T-helper 2 cell treated with Interferon-gamma antibody and Interleukin-4, amounts not matched to agents 5 μg/mL and 100 μg/mL, for 36 hours (primary cell): ENCODE measurements around the gene CFAP20.

Source experiments
- DNase-seq: peaks from one replicate; pipeline ENCODE4 v3.0.0; 2021; ENCODE audit warnings: low spot score
- H3K27ac Mint-ChIP-seq: one replicate; pipeline ENCODE4 v1.8.0; 2021; ENCODE audit warnings: mild to moderate bottlenecking, mixed read lengths
- H3K27me3 Mint-ChIP-seq: one replicate; pipeline ENCODE4 v1.8.0; 2021; ENCODE audit warnings: low read depth, mixed read lengths
- H3K36me3 Mint-ChIP-seq: one replicate; pipeline ENCODE4 v1.8.0; 2021; ENCODE audit warnings: low read depth, mixed read lengths
- H3K4me1 Mint-ChIP-seq: one replicate; pipeline ENCODE4 v1.8.0; 2021; ENCODE audit warnings: low read depth, mixed read lengths
- H3K4me3 Mint-ChIP-seq: one replicate; pipeline ENCODE4 v1.8.0; 2022; ENCODE audit warnings: mild to moderate bottlenecking, moderate library complexity, mixed read lengths
- H3K9me3 Mint-ChIP-seq: one replicate; pipeline ENCODE4 v1.8.0; 2021; ENCODE audit warnings: mixed read lengths

CFAP20 gene

DNA sequence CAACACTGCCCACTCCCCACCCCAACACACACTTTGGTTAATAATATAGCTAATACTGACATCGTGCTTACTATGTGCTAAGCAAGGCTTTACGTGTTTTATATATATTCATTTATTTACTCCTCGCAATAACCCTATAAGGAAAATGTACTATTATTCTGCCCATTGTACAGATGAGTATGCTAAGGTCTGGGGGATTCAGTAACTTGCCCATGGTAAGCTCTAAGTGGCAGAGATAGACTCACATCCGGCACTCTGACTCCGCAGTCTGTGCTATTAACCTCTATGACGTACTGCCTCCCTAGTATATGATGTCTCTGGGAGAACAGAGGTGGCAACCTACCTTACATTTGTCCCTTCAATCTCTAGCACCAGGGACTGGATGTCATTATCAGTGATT is 12.7 kb downstream of the CFAP20 start:
- DNase-seq = no peak
- no peaks in the 10 kb centered on the region for H3K9me3 Mint-ChIP-seq
- no peak overlapping the region for H3K27ac Mint-ChIP-seq
- H3K36me3 Mint-ChIP-seq = peaks cover 22% of the 10 kb centered on the region
- H3K4me3 Mint-ChIP-seq = no peak overlapping the region
- H3K27me3 Mint-ChIP-seq = no peaks in the 10 kb centered on the region
- H3K4me1 Mint-ChIP-seq = peaks cover 9% of the 10 kb centered on the region

DNA sequence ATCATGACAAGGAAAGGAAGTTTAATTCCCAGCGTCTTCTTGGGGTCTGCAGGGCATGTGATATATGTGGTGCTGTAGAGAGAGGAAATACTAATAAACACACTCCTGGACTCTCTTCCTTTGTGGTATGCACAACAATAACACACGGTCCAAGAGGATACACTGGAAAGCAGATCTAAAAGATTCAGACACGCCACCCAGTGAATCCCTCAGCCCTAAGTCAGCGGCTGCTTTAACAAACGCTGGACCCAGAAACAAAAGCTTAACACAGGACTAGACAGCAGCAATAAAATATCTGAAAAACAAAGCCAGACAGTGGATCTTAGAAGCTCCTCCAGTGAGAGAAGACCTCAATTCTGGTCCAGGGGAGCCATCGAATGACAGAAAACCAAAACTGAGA is 13.1 kb downstream of the CFAP20 start:
- H3K27me3 Mint-ChIP-seq = no peaks in the 10 kb centered on the region

DNA sequence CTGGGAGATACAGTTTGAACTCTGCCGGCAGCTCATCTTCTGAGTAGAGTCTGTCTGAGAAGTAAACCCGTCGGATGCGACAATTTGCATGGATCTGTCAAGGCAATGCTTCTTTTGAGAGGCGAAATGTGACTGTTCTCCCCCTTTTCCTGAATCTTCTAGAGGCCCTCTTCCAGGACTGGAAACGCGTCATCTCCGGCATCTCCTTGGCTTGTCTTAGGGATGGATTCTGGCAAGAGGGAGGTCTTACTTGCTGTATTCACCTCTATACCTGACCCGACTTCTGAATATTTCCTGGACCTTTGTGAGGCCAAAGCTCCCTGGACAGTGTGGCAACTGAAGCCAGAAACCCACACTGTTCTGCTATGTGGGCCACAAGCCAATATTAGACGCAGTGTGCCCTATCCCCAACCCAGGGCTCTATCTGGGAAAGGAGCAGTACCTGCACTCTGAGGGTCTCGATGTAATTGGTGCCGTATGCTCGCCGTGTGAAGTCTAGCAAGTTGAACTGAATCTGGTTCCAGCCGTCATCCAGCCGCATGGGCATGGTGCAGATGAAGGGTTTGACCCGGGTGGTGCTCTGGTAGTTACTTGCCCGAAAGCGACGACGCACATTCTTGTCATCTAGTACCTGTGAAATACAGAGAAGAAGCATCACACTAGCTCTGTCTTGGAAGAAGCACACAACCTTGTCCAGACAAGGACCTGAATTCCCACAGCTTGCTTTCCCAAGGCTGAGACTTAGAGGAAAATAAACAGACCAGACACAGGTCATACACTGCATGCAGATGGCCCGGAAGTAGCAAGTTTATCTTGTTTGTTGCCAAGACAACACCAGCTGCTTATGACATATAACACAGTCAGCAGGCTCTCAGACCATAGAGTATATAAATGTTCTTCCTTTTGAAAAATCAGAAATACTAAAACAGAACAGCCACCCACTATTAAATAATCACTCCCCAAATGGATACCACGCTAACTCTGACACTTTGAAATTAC is 14.1 kb downstream of the CFAP20 start:
- Mint-ChIP-seq H3K9me3 (no peaks in the 10 kb centered on the region), H3K27ac (no peak overlapping the region), H3K4me3 (no peak overlapping the region), H3K36me3 (peaks cover 22% of the 10 kb centered on the region), H3K27me3 (no peaks in the 10 kb centered on the region), H3K4me1 (peaks cover 3% of the 10 kb centered on the region)
- DNase-seq = no peak

More for the DNA sequence above, 13.1 kb downstream of the CFAP20 start:
- H3K4me3 Mint-ChIP-seq = no peak overlapping the region
- H3K4me1 Mint-ChIP-seq = peaks cover 6% of the 10 kb centered on the region
- no peak overlapping the region for H3K27ac Mint-ChIP-seq
- H3K36me3 Mint-ChIP-seq = peaks cover 22% of the 10 kb centered on the region
- no peak for DNase-seq
- H3K9me3 Mint-ChIP-seq = no peaks in the 10 kb centered on the region

DNA sequence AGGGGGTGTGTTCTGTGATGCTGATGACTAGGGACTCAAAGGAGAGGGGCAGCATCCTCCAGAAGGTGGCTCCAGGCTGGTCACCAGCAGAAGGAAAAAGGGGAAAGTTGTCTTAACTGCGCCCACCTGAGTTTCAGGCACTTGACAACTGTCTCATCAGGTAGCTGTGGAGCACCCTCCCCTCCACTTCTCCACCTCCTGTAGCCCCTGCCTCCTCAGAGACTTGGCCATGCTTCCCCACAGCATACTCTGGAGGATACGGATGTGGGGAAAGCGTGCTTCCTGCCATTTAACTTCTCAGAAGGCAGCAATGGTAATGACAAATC is 17.9 kb downstream of the CFAP20 start:
- Mint-ChIP-seq H3K27me3 (no peaks in the 10 kb centered on the region), H3K9me3 (no peaks in the 10 kb centered on the region), H3K4me1 (no peaks in the 10 kb centered on the region), H3K27ac (no peak overlapping the region), H3K36me3 (peaks cover 22% of the 10 kb centered on the region), H3K4me3 (no peak overlapping the region)
- DNase-seq = no peak

DNA sequence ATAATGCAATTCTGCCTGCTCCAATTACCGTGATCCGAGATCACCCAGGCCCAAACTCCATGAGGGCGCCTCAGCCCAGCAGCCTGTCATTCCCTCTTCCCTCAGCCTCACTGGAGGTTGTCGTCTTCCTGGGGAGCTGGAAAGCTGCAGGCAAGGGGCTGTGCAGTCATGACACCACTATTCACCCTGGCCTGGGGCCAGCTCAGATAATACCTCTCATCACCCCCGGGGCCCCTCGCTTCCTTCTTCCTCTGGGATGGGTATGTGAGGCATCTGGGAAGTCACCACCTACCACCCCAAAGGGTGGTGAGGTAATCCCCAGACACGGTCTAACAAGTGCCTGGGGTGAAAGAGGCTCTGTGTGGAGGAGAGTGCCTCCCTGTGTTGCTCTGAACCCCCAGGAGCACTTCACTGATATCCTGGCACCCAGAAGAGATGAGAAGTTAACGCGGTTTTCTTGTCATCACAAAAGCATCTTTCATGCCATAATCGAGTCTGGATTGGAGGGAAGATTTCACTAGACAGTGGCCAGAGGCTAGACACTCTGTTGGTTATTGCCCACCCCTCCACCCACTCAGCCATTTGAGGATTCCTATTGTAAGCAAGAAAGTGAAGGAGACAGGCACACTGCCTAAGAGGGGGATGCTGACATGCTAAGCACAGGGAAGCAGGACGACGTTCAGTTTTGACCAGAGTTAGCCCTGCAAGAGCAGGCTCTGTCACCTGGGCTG is 18.4 kb downstream of the CFAP20 start:
- DNase-seq = no peak
- Mint-ChIP-seq H3K27ac (no peak overlapping the region), H3K4me1 (no peaks in the 10 kb centered on the region), H3K27me3 (no peaks in the 10 kb centered on the region), H3K4me3 (no peak overlapping the region), H3K9me3 (no peaks in the 10 kb centered on the region), H3K36me3 (peaks cover 22% of the 10 kb centered on the region)

DNA sequence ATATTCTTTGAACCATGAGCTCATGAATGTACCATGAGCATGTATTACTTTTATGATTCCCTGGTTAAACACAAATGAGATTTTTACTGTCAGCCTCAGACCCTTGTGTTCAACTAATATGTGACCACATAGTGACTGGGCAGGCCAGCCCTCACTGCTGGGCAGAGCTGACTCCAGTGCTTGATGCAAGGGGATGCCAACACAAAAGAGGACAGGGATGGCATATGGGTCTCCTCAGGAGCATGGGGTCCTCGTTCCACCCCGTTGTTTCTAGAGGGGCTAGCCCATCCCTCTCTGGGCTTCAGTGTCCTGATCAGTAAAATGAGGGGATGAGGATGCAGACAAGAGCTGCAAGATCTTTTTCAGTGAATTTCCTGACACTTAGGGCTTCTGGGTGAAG is 19.3 kb downstream of the CFAP20 start:
- no peaks in the 10 kb centered on the region for H3K27me3 Mint-ChIP-seq
- H3K4me3 Mint-ChIP-seq = no peak overlapping the region
- no peaks in the 10 kb centered on the region for H3K9me3 Mint-ChIP-seq
- no peaks in the 10 kb centered on the region for H3K4me1 Mint-ChIP-seq
- H3K27ac Mint-ChIP-seq = no peak overlapping the region
- no peak for DNase-seq
- H3K36me3 Mint-ChIP-seq = peaks cover 14% of the 10 kb centered on the region

DNA sequence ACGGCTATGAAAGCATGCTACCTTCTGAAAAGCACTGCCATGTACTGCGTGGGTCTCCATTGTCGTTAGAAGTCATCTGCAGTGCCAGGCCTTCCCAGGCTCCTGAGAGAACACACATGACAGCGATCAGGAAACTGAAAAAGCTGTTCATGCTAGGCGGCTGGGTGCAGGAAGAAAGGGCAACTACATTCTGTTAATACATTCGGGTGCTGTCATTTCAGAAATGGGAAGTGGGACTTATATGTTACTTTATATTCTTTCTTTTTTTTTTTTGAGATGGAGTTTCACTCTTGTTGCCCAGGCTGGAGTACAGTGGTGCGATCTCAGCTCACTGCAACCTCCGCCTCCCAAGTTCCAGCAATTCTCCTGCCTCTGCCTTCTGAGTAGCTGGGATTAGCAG is 19.9 kb downstream of the CFAP20 start:
- H3K9me3 Mint-ChIP-seq = no peaks in the 10 kb centered on the region
- no peak overlapping the region for H3K4me3 Mint-ChIP-seq
- no peaks in the 10 kb centered on the region for H3K27me3 Mint-ChIP-seq
- no peak for DNase-seq
- H3K36me3 Mint-ChIP-seq = peaks cover 10% of the 10 kb centered on the region
- no peaks in the 10 kb centered on the region for H3K4me1 Mint-ChIP-seq
- H3K27ac Mint-ChIP-seq = no peak overlapping the region

DNA sequence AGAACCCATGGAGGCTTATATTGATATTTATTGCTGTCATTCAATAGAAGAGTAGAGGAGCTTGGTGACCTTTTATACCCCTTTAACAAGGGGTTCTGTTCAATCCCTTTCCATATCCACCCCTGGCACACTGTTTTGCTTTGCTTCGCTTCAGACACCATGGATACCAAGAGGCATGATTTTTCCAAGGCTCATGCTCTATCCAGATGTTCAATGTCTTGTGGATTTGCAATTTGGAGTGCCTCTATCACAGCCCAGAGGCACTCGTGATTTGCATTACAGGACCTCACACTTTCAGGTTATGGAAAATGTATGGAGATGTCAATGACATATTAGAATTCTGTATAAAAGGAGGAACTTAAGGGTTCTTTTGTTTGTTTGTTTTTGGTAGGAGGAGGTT is 21.5 kb downstream of the CFAP20 start:
- Mint-ChIP-seq H3K4me1 (no peaks in the 10 kb centered on the region), H3K4me3 (no peak overlapping the region), H3K36me3 (peaks cover under 1% of the 10 kb centered on the region), H3K27ac (no peak overlapping the region), H3K27me3 (no peaks in the 10 kb centered on the region), H3K9me3 (no peaks in the 10 kb centered on the region)
- DNase-seq = no peak

DNA sequence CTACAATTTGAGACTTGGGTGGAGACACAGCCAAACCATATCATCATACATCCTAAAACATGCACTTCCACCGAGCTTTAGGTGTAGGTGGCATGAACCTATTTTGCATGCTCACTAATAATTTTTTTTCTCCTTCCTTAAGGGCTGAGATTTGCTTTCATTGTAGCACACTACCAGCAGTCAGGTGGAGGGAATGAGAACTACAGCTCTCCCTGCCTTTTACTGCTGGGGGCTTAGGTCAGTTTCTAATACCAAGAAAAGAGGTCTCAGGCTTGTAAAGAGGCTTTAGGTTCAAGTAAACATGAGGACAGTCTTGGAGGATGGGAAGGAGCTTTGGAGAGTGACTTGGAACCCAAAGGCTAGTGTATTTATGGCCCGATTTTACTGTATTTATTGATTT is 22.0 kb downstream of the CFAP20 start:
- H3K4me3 Mint-ChIP-seq = no peak overlapping the region
- H3K4me1 Mint-ChIP-seq = no peaks in the 10 kb centered on the region
- no peaks in the 10 kb centered on the region for H3K27me3 Mint-ChIP-seq
- H3K27ac Mint-ChIP-seq = no peak overlapping the region
- H3K36me3 Mint-ChIP-seq = no peaks in the 10 kb centered on the region
- no peak for DNase-seq
- no peaks in the 10 kb centered on the region for H3K9me3 Mint-ChIP-seq

DNA sequence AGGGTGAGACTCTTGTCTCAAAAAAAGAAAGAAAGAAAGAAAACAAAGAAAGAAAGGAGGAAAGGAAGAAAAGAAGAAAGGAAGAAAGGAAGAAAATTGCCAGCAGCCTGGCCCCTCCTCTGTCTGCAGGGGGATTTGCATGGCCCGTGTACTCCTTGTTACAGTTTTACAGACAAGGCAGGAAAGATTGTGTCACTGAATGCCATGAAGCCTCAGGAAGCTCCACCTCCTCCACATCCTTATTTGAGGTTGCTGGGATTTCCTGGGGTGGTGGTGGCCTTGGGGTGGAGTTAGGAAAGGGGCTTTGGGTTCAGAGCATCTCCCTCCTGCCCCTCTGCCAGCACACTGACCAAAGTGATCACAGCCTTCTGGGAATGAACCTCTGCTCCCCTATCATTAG is 23.6 kb downstream of the CFAP20 start:
- H3K4me3 Mint-ChIP-seq = no peak overlapping the region
- no peaks in the 10 kb centered on the region for H3K36me3 Mint-ChIP-seq
- no peaks in the 10 kb centered on the region for H3K27me3 Mint-ChIP-seq
- no peak for DNase-seq
- no peaks in the 10 kb centered on the region for H3K9me3 Mint-ChIP-seq
- H3K4me1 Mint-ChIP-seq = no peaks in the 10 kb centered on the region
- no peak overlapping the region for H3K27ac Mint-ChIP-seq

DNA sequence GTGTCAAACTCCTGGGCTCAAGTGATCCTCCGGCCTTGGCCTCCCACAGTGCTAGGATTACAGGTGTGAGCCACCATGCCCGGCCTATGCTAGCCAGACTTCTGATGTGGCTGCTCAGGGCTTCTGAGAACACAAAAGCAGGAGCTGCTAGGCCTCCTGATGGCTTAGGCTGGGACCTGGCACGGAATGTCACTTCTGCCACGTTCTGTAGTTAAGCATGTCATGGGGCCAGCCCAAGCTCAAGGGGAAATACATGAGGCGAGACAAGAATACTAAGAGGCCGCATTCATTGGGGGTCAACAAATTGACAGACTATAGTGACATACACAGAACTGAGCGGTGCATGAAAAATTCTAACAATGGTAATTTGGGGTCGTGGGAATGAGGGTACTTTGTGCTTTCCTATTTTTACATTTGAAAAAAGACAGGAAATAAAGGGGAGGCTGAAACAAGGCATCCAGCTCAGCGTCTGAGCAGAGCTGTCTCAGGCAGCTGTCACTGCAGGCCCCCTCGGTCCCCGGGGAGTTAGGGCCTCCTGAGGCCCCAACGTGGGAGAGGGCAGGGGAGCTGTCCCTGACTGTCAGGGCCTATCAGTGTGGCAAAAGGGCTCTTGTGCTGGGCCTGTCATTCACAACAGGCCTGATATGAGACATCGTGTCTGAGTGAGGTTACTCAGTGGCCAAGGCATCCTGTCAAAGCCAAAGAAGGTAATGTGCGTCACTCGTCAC is 26.4 kb downstream of the CFAP20 start:
- no peaks in the 10 kb centered on the region for H3K9me3 Mint-ChIP-seq
- H3K27me3 Mint-ChIP-seq = no peaks in the 10 kb centered on the region
- no peak for DNase-seq
- H3K4me3 Mint-ChIP-seq = no peak overlapping the region
- no peak overlapping the region for H3K27ac Mint-ChIP-seq
- H3K4me1 Mint-ChIP-seq = peaks cover 2% of the 10 kb centered on the region
- no peaks in the 10 kb centered on the region for H3K36me3 Mint-ChIP-seq

DNA sequence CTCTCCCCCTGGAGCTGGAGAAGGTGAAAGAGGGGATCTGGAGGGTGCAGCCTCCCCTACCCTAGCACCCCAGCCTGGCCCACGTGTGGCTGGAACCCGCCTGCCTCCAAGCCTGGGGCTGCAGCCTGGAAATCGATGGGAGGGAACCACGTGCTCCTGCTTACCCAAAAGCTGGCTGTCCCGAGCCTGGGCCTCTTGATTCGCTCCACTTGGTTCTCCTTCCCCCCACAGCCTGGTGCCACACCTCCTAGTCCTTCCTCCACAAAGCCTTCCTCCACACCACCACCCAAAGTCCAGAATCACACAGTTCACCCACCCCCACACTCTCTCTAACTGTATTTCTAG is 29.3 kb downstream of the CFAP20 start:
- no peaks in the 10 kb centered on the region for H3K27me3 Mint-ChIP-seq
- H3K27ac Mint-ChIP-seq = no peak overlapping the region
- H3K9me3 Mint-ChIP-seq = no peaks in the 10 kb centered on the region
- no peaks in the 10 kb centered on the region for H3K36me3 Mint-ChIP-seq
- DNase-seq = no peak
- H3K4me1 Mint-ChIP-seq = peaks cover 8% of the 10 kb centered on the region
- no peak overlapping the region for H3K4me3 Mint-ChIP-seq

DNA sequence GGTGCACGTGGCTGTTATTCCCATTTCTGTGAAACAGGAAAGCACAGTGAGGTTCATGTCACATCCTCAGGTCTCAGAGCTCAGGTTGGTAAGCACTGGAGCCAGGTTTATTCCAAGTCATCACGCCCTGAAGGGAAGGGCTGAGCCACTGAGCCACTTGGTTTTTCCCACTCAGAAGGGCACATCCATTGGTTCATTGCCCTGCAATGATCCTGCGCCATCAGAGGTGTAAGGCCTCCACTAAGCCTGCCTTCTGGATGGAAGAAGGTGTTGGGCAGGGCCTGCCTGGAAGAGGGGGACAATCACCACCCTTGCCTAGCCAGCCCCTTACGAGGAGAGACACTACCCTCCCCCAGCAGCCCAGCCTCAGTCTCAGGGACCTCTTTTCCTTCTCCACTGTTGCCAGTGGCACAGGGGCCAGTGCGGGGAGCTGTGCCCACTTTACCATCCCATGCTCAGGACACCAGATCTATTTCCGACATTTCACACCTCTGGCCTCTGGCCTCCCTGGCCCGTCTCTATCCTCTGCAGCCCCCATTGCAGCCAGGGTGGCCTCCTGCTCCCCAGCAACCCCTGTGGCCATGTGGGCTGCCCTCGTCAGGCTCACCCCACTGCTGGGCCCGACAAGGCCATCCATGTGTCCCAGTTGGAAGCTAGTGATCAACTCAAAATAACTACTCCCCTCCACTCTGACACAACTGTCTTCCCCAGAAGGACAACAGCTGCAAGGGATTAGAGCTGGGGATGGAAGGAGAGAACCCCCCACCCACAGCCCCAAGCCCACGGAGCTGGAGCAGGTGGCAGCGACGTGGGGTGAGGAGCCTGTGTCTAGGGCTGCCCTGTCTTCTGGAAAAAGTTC is 29.9 kb downstream of the CFAP20 start:
- DNase-seq = no peak
- H3K27me3 Mint-ChIP-seq = no peaks in the 10 kb centered on the region
- no peak overlapping the region for H3K27ac Mint-ChIP-seq
- no peak overlapping the region for H3K4me3 Mint-ChIP-seq
- no peaks in the 10 kb centered on the region for H3K36me3 Mint-ChIP-seq
- H3K4me1 Mint-ChIP-seq = peaks cover 10% of the 10 kb centered on the region
- H3K9me3 Mint-ChIP-seq = no peaks in the 10 kb centered on the region
